OCI-LY7 (cell line): ENCODE measurements around the gene BMPER. TPM values are rescaled to one million over a fixed set of nuclear protein-coding genes. Genes with fewer than 3 reads are reported as not detected.

Experiments
- BruUV-seq: library from RNA; stranded (reverse); fragments of 400-500 nt; replicated peaks from 2 replicates; lab custom pipeline; 2021; lab: Mats Ljungman, UMichigan
- CTCF ChIA-PET: fragments of 300-600 bp; sonication (Branson Sonifier 250); formaldehyde crosslinking; loops from one replicate; lab custom pipeline; 2022; ENCODE audit warnings: antibody characterized with exemption; ENCODE audit not compliant: unreplicated experiment; lab: Charles Lee
- POLR2A ChIA-PET: fragments of 300-600 bp; sonication (Branson Sonifier 250); formaldehyde crosslinking; loops from one replicate; lab custom pipeline; 2022; ENCODE audit warnings: antibody characterized with exemption; lab: Charles Lee
- DNase-seq: peaks from one replicate; pipeline ENCODE4 v3.0.0-alpha.2; 2015; ENCODE audit warnings: low spot score
- H2AFZ ChIP-seq: fragments of 200-600 bp; sonication (generic), shearing (Covaris generic); 2 replicates; pipeline ENCODE4 v1.6.1; 2014; ENCODE audit warnings: mild to moderate bottlenecking, antibody characterized with exemption, low read length, moderate library complexity
- H3K27ac ChIP-seq: fragments of 200-600 bp; sonication (generic); 2 replicates; pipeline ENCODE4 v1.5.1; 2014; ENCODE audit warnings: mixed run types, low read depth, mild to moderate bottlenecking, moderate library complexity, low read length, inconsistent platforms; ENCODE audit not compliant: poor library complexity, severe bottlenecking
- H3K36me3 ChIP-seq: fragments of 200-600 bp; sonication (generic); 2 replicates; pipeline ENCODE4 v1.6.1; 2014; ENCODE audit warnings: mild to moderate bottlenecking, antibody characterized with exemption, low read length, moderate library complexity, mixed read lengths; ENCODE audit not compliant: insufficient read depth
- H3K4me1 ChIP-seq: fragments of 200-600 bp; sonication (generic); 2 replicates; pipeline ENCODE4 v1.5.1; 2014; ENCODE audit warnings: mild to moderate bottlenecking, low read length; ENCODE audit not compliant: insufficient read depth, poor library complexity, severe bottlenecking
- H3K4me2 ChIP-seq: fragments of 200-600 bp; sonication (generic); 2 replicates; pipeline ENCODE4 v1.6.1; 2014; ENCODE audit warnings: mild to moderate bottlenecking, low read length
- H3K4me3 ChIP-seq: fragments of 200-600 bp; sonication (generic); 2 replicates; pipeline ENCODE4 v1.5.1; 2014; ENCODE audit warnings: mild to moderate bottlenecking, low read depth, low read length; ENCODE audit not compliant: poor library complexity, severe bottlenecking
- H3K79me2 ChIP-seq: fragments of 200-600 bp; sonication (generic); 2 replicates; pipeline ENCODE4 v1.6.1; 2016; ENCODE audit warnings: low read depth, mild to moderate bottlenecking, low read length, moderate library complexity, mixed read lengths; ENCODE audit not compliant: insufficient read depth
- H3K9me2 ChIP-seq: fragments of 200-600 bp; sonication (generic); 2 replicates; pipeline ENCODE4 v1.6.1; 2016; ENCODE audit warnings: mild to moderate bottlenecking, low read length, mixed read lengths; ENCODE audit not compliant: insufficient read depth
- H3K9me3 ChIP-seq: fragments of 200-600 bp; sonication (generic); 2 replicates; pipeline ENCODE4 v1.6.1; 2014; ENCODE audit warnings: mild to moderate bottlenecking, mixed run types, low read length, mixed read lengths
- H4K20me1 ChIP-seq: fragments of 200-600 bp; sonication (generic); 2 replicates; pipeline ENCODE4 v1.6.1; 2014; ENCODE audit warnings: mild to moderate bottlenecking, antibody characterized with exemption, low read length, moderate library complexity, mixed read lengths; ENCODE audit not compliant: insufficient read depth
- EZH2phosphoT487 ChIP-seq: fragments of 200-600 bp; sonication (generic); IDR thresholded peaks from 2 replicates; pipeline ENCODE4 v1.6.1; 2018; ENCODE audit warnings: low read depth, borderline replicate concordance, mild to moderate bottlenecking, mixed run types, antibody characterized with exemption, low read length, moderate library complexity, mixed read lengths
- intact Hi-C: fragments of 100-400 bp; cut with micrococcal nuclease; formaldehyde crosslinking; loops from one replicate; pipeline ENCODE4 v1.10.0; 2022; ENCODE audit not compliant: unreplicated experiment
- total RNA-seq, 2 experiments: library from RNA; depleted of rRNA in 1 of 2; stranded (reverse); fragments of >200 nt in 1 of 2; shearing (Covaris generic) in 1 of 2; gene quantifications; 2 replicates each; pipeline ENCODE4 v1.2.3, GENCODE V29; 2014 to 2022
- TF ChIP-seq, protein P1 (sequence below): fragments of 200-600 bp; sonication (generic); conservative IDR thresholded peaks from 2 replicates; pipeline ENCODE4 v1.5.1; 2014; ENCODE audit warnings: mild to moderate bottlenecking, antibody characterized with exemption, low read length, moderate library complexity, mixed read lengths

The BMPER gene
- total RNA-seq, 2 experiments from 2014 or later: not detected

GRCh38 chr7:34019301-34019790 lies 114.0 kb downstream of the BMPER start:
- Histone ChIP-seq H3K36me3 (no peaks in the 10 kb centered on the region), H3K27ac (no peak overlapping the region), H3K9me2 (no peaks in the 10 kb centered on the region), H3K79me2 (no peaks in the 10 kb centered on the region), H4K20me1 (no peaks in the 10 kb centered on the region), H3K4me3 (no peak overlapping the region), H3K9me3 (no peaks in the 10 kb centered on the region), H3K4me2 (no peak overlapping the region), H2AFZ (no peak overlapping the region), H3K4me1 (no peaks in the 10 kb centered on the region)
- DNase-seq: no peak
- intact Hi-C loops: no loop called here
- TF ChIP-seq, protein P1, sequence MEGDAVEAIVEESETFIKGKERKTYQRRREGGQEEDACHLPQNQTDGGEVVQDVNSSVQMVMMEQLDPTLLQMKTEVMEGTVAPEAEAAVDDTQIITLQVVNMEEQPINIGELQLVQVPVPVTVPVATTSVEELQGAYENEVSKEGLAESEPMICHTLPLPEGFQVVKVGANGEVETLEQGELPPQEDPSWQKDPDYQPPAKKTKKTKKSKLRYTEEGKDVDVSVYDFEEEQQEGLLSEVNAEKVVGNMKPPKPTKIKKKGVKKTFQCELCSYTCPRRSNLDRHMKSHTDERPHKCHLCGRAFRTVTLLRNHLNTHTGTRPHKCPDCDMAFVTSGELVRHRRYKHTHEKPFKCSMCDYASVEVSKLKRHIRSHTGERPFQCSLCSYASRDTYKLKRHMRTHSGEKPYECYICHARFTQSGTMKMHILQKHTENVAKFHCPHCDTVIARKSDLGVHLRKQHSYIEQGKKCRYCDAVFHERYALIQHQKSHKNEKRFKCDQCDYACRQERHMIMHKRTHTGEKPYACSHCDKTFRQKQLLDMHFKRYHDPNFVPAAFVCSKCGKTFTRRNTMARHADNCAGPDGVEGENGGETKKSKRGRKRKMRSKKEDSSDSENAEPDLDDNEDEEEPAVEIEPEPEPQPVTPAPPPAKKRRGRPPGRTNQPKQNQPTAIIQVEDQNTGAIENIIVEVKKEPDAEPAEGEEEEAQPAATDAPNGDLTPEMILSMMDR: no peak
- no peak for TF ChIP-seq EZH2phosphoT487
- ChIA-PET POLR2A (no interaction called here), CTCF (no interaction called here)
- BruUV-seq: no TSS peak

- no peak overlapping the region for H3K27ac ChIP-seq
- no peaks in the 10 kb centered on the region for H3K36me3 ChIP-seq
- H3K4me3 ChIP-seq: no peak overlapping the region
- no peaks in the 10 kb centered on the region for H3K9me2 ChIP-seq
- POLR2A ChIA-PET: no interaction called here
- H2AFZ ChIP-seq: no peak overlapping the region
- no peak overlapping the region for H3K4me2 ChIP-seq
- intact Hi-C loops: no loop called here
- H4K20me1 ChIP-seq: no peaks in the 10 kb centered on the region
- H3K9me3 ChIP-seq: no peaks in the 10 kb centered on the region
- TF ChIP-seq, protein P1: no peak
- TF ChIP-seq EZH2phosphoT487: no peak
- no peaks in the 10 kb centered on the region for H3K79me2 ChIP-seq
- no TSS peak for BruUV-seq
- H3K4me1 ChIP-seq: no peaks in the 10 kb centered on the region
- CTCF ChIA-PET: no interaction called here
- no peak for DNase-seq
Measured at GRCh38 chr7:34022626-34023025, 117.3 kb downstream of the BMPER start.

- H3K9me2 ChIP-seq: no peaks in the 10 kb centered on the region
- ChIA-PET CTCF (no interaction called here), POLR2A (interaction anchor here (0.6 kb wide), 1 partner anchor 118 kb away, joined by 3 read pairs; no protein-coding TSS in a partner anchor)
- no peak for DNase-seq
- H3K4me2 ChIP-seq: no peak overlapping the region
- no peaks in the 10 kb centered on the region for H3K36me3 ChIP-seq
- no TSS peak for BruUV-seq
- TF ChIP-seq, protein P1: no peak
- TF ChIP-seq EZH2phosphoT487: no peak
- no peak overlapping the region for H3K4me3 ChIP-seq
- H3K79me2 ChIP-seq: no peaks in the 10 kb centered on the region
- no peaks in the 10 kb centered on the region for H3K4me1 ChIP-seq
- no peaks in the 10 kb centered on the region for H3K9me3 ChIP-seq
- H2AFZ ChIP-seq: no peak overlapping the region
- intact Hi-C loops: no loop called here
- H3K27ac ChIP-seq: no peak overlapping the region
- H4K20me1 ChIP-seq: no peaks in the 10 kb centered on the region
Measured at GRCh38 chr7:34025600-34025999, 120.3 kb downstream of the BMPER start.
